HG02678 (cell line): ENCODE results near the gene KATNAL1.
"Not testable (repeated sequence)": the region's sequence is repeated elsewhere in the genome, so short reads cannot be mapped to it uniquely, and the experiment has no call there.

ENCODE experiments used
- ATAC-seq: cut with Tn5 transposase; IDR thresholded peaks from one replicate; pipeline ENCODE4 v1.9.1; 2021; ENCODE audit warnings: mild to moderate bottlenecking, moderate library complexity; ENCODE audit not compliant: unreplicated experiment

KATNAL1 gene

GRCh38 chr13:30295116-30295515 is 12.2 kb downstream of the KATNAL1 start:
- no peak for ATAC-seq

- ATAC-seq: no peak
These were observed 13.3 kb downstream of the KATNAL1 start for GRCh38 chr13:30294004-30294403.

GRCh38 chr13:30292325-30292724 is 15.0 kb downstream of the KATNAL1 start:
- no peak for ATAC-seq

GRCh38 chr13:30290812-30291436 is 16.4 kb downstream of the KATNAL1 start:
- ATAC-seq: no peak

- no peak for ATAC-seq
These were observed 17.8 kb downstream of the KATNAL1 start for GRCh38 chr13:30289533-30289932.

- not testable (repeated sequence) for ATAC-seq
These were observed 21.3 kb downstream of the KATNAL1 start for GRCh38 chr13:30286059-30286458.

- ATAC-seq: no peak
These were observed 31.2 kb downstream of the KATNAL1 start for GRCh38 chr13:30276178-30276577.

- no peak for ATAC-seq
These were observed 33.3 kb downstream of the KATNAL1 start for GRCh38 chr13:30274083-30274482.

GRCh38 chr13:30270035-30270434 is 37.3 kb downstream of the KATNAL1 start:
- not testable (repeated sequence) for ATAC-seq

GRCh38 chr13:30268673-30269072 is 38.7 kb downstream of the KATNAL1 start:
- ATAC-seq: no peak

GRCh38 chr13:30266756-30267155 is 40.6 kb downstream of the KATNAL1 start:
- no peak for ATAC-seq

- not testable (repeated sequence) for ATAC-seq
These were observed 48.1 kb downstream of the KATNAL1 start for GRCh38 chr13:30259149-30259733.

GRCh38 chr13:30257468-30258099 is 49.8 kb downstream of the KATNAL1 start:
- ATAC-seq: peak; percentile 72

GRCh38 chr13:30256713-30257467 is 50.5 kb downstream of the KATNAL1 start:
- no peak for ATAC-seq

GRCh38 chr13:30255696-30256095 is 51.7 kb downstream of the KATNAL1 start:
- no peak for ATAC-seq

- ATAC-seq: no peak
These were observed 53.5 kb downstream of the KATNAL1 start for GRCh38 chr13:30253830-30254229.

GRCh38 chr13:30247406-30247805 is 59.9 kb downstream of the KATNAL1 start:
- ATAC-seq: no peak

- ATAC-seq: peak; percentile 76
These were observed 65.8 kb downstream of the KATNAL1 start for GRCh38 chr13:30241532-30241931.

- peak; percentile 61 for ATAC-seq
These were observed 66.7 kb downstream of the KATNAL1 start for GRCh38 chr13:30240608-30241007.

GRCh38 chr13:30235216-30235615 is 72.1 kb downstream of the KATNAL1 start:
- no peak for ATAC-seq

- no peak for ATAC-seq
These were observed 72.7 kb downstream of the KATNAL1 start for GRCh38 chr13:30234619-30235162.
